Dendritic cell treated with granulocyte-macrophage colony-stimulating factor and Interleukin-4, amounts not matched to agents 40 ng/mL and 50 ng/mL, for 4 days (primary cell): ENCODE results near the gene TMEM25.
"Not testable (repeated sequence)": the region's sequence is repeated elsewhere in the genome, so short reads cannot be mapped to it uniquely, and the experiment has no call there.

Experiments
- H3K27ac Mint-ChIP-seq: one replicate; pipeline ENCODE4 v1.8.0; 2022; ENCODE audit warnings: mild to moderate bottlenecking, mixed read lengths
- H3K27me3 Mint-ChIP-seq: one replicate; pipeline ENCODE4 v1.8.0; 2022; ENCODE audit warnings: mild to moderate bottlenecking, mixed read lengths
- H3K36me3 Mint-ChIP-seq: one replicate; pipeline ENCODE4 v1.8.0; 2022; ENCODE audit warnings: low read depth, mixed read lengths
- H3K4me1 Mint-ChIP-seq: one replicate; pipeline ENCODE4 v1.8.0; 2022; ENCODE audit warnings: low read depth, mixed read lengths
- H3K4me3 Mint-ChIP-seq: one replicate; pipeline ENCODE4 v1.8.0; 2022; ENCODE audit warnings: mild to moderate bottlenecking, moderate library complexity, mixed read lengths
- H3K9me3 Mint-ChIP-seq: one replicate; pipeline ENCODE4 v1.8.0; 2022; ENCODE audit warnings: mixed read lengths
- intact Hi-C: fragments of 100-400 bp; cut with micrococcal nuclease; formaldehyde crosslinking; loops from one replicate; pipeline ENCODE4 v1.15.0; 2022

Gene TMEM25

DNA sequence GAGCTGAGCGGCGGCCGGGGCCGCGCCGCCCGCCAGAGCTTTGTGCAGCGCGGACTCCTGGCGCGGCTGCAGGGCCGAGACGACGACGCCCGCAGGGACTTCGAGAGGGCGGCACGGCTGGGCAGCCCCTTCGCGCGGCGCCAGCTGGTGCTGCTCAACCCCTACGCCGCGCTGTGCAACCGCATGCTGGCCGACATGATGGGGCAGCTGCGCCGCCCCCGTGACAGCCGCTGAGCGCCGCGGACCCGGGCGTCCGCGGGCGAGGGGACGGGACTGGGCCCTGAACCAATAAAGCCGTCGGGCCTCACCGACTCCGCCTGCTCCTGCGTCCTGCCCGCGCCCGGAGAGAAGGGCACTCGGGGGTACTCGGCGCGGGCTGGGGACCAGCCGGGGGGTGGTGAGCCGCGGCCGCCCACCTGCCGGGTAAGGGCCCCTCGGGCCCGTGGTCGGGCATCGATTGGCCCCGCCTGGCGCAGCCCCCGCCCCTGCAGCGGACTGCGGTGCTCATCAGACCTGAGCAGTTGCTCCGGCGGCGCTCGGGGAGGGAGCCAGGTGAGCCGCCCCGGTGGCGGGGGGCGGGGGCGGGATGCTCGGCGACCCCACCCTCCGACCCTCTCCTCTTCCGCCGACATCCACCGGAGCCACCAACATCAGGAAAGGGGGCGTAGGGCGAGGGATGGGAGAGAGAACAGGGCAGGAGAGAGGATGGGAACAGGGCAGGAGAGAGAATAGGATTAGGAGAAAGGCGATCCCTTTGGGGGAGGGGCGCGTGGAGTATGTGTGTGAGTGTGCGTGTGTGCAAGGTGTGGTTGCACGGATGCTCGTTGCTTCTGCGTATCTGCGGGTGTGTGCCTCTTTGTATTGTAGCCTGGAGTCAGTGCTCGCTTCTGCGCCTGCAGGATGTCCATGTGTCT is at the start of gene TMEM25:
TSS of gene TMEM25 (plus strand) at position 510 of the 914 bp plus-strand sequence. CDS start 610 bp downstream, outside the sequence.
- H3K27ac Mint-ChIP-seq: peak within 1 kb of the TSS; percentile 56
- H3K4me3 Mint-ChIP-seq: peak within 1 kb of the TSS; percentile 78
- H3K36me3 Mint-ChIP-seq: peaks cover 8% of the 10 kb centered on the region
- H3K9me3 Mint-ChIP-seq: no peaks in the 10 kb centered on the region
- intact Hi-C loops: no loop called here
- peaks cover 38% of the 10 kb centered on the region for H3K27me3 Mint-ChIP-seq
- peaks cover 32% of the 10 kb centered on the region for H3K4me1 Mint-ChIP-seq

DNA sequence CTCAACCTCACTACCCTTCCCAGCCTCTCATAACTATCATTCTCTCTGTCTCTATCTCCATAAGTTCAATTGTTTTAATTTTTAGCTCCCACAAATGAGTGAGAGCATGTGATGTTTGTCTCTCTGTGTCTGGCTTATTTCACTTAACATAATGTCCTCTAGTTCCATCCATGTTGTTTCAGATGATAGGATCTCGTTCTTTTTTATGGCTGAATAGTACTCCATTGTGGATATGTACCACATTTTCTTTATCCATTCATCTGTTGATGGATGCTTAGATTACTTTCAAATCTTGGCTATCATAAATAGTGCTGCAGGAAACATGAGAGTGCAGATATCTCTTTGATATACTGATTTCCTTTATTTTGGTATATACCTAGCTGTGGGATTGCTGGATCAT is 49.8 kb upstream of the TMEM25 start:
- not testable (repeated sequence) for H3K27ac Mint-ChIP-seq, H3K27me3 Mint-ChIP-seq, H3K4me3 Mint-ChIP-seq, H3K9me3 Mint-ChIP-seq, H3K4me1 Mint-ChIP-seq
- intact Hi-C loops: loop anchor here (10.0 kb wide), 2 partner anchors 46 to 326 kb away; partner anchors contain the start of genes KMT2A and SCN4B
- H3K36me3 Mint-ChIP-seq: peaks cover 95% of the 10 kb centered on the region

DNA sequence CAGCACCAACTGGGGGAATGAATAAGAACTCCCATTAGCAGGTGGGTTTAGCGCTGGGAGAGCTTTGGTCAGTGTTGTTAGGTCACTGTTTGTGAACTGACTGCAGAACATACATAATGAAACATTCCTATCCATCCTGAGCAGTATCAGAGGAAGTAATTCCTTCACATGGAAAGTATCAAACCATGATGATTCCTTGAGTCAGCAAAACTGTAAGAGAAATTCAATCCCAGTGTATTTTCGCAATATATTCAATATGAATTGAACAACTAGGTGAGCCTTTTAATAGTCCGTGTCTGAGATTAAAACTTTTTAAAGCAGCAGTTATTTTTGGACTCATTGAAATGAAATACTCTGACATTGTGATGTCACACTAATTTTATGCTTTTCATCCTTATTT is 46.6 kb upstream of the TMEM25 start:
- peaks cover 86% of the 10 kb centered on the region for H3K36me3 Mint-ChIP-seq
- H3K27me3 Mint-ChIP-seq: no peaks in the 10 kb centered on the region
- no peaks in the 10 kb centered on the region for H3K9me3 Mint-ChIP-seq
- intact Hi-C loops: loop anchor here (10.0 kb wide), 2 partner anchors 50 to 330 kb away; partner anchors contain the start of genes KMT2A and SCN4B
- H3K4me3 Mint-ChIP-seq: no peak overlapping the region
- H3K27ac Mint-ChIP-seq: no peak overlapping the region
- H3K4me1 Mint-ChIP-seq: no peaks in the 10 kb centered on the region

DNA sequence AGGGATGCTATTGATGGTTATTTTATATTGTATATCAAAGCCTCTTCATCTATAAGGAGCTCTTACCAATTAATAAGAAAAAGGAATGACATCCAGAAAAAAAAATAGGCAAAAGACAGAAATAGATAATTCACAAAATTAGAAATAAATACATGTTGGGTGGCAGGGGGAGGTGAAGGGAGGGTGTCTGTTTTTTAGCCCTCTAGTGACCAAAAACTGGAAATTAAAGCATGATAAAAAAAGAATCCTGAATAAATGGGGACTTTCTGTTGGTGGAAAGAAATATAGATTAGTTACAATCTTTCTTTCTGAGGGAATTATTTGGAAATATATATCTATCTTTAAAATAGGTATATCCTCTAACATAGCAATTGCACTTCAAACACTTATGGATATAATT is 45.7 kb upstream of the TMEM25 start:
- H3K4me3 Mint-ChIP-seq: no peak overlapping the region
- intact Hi-C loops: loop anchor here (10.0 kb wide), 2 partner anchors 50 to 330 kb away; partner anchors contain the start of genes KMT2A and SCN4B
- H3K4me1 Mint-ChIP-seq: no peaks in the 10 kb centered on the region
- H3K9me3 Mint-ChIP-seq: no peaks in the 10 kb centered on the region
- peaks cover 88% of the 10 kb centered on the region for H3K36me3 Mint-ChIP-seq
- no peaks in the 10 kb centered on the region for H3K27me3 Mint-ChIP-seq
- no peak overlapping the region for H3K27ac Mint-ChIP-seq

DNA sequence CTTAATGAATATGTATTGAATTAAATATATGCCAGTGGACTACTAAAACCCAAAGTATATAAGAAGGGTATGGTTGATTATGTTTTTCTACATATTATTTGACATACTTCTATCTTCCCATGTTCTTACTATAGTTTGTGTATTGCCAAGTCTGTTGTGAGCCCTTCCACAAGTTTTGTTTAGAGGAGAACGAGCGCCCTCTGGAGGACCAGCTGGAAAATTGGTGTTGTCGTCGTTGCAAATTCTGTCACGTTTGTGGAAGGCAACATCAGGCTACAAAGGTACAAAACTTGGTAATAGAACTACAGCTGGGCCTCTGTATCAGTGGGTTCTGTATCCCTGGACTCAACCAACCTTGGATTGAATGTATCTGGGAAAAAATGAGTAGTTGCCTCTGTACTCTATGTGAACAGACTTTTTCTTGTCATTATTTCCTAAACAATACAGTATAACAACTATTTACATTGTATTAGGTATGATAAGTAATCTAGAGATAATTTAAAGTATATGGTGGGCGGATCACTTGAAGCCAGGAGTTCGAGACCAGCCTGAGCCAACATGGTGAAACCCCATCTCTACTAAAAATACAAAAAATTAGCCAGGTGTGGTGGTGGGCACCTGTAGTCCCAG is 42.4 kb upstream of the TMEM25 start:
- peaks cover 81% of the 10 kb centered on the region for H3K36me3 Mint-ChIP-seq

DNA sequence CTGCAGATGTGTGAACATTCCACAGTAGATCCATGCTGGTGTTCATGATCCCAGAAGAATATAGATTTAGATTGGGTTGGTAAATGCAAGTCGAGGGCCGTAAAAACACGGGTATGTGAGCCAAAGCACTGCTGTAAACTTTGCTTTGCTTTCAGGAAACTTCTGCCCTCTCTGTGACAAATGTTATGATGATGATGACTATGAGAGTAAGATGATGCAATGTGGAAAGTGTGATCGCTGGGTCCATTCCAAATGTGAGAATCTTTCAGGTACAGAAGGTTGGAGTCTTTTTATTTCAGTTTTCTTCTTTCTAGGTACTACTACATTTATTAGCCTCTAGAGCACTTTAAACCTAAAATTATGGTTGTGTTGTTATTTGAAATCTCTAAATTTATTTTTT is 40.0 kb upstream of the TMEM25 start:
- Mint-ChIP-seq H3K36me3 (peaks cover 80% of the 10 kb centered on the region), H3K4me1 (no peaks in the 10 kb centered on the region), H3K27me3 (no peaks in the 10 kb centered on the region), H3K9me3 (no peaks in the 10 kb centered on the region), H3K4me3 (no peak overlapping the region), H3K27ac (no peak overlapping the region)
- intact Hi-C loops: no loop called here

More for the DNA sequence above, 42.4 kb upstream of the TMEM25 start:
- Mint-ChIP-seq H3K4me1 (no peaks in the 10 kb centered on the region), H3K4me3 (no peak overlapping the region), H3K9me3 (no peaks in the 10 kb centered on the region), H3K27me3 (no peaks in the 10 kb centered on the region), H3K27ac (no peak overlapping the region)
- intact Hi-C loops: loop anchor here (2.0 to 10.0 kb wide), 3 partner anchors 54 to 334 kb away; partner anchors contain the start of genes ATP5MG, KMT2A and SCN4B

DNA sequence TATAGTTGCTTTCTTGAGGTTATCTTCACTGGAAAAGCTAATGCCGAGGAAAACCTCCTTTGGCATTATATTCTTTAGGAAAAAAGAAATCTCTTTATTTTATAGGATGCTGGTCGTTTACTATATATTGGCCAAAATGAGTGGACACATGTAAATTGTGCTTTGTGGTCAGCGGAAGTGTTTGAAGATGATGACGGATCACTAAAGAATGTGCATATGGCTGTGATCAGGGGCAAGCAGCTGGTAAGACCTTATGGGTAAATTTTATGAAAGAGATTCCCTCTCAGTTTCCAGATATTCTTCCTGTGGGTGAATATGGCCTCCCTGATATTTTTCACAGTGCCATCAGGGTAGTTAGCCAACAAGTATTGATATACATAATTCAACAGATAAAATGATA is 33.2 kb upstream of the TMEM25 start:
- Mint-ChIP-seq H3K27ac (no peak overlapping the region), H3K36me3 (peaks cover 93% of the 10 kb centered on the region), H3K9me3 (no peaks in the 10 kb centered on the region), H3K27me3 (no peaks in the 10 kb centered on the region), H3K4me1 (no peaks in the 10 kb centered on the region), H3K4me3 (no peak overlapping the region)
- intact Hi-C loops: loop anchor here (5.0 kb wide), 1 partner anchor 116 kb away; no protein-coding TSS in a partner anchor

DNA sequence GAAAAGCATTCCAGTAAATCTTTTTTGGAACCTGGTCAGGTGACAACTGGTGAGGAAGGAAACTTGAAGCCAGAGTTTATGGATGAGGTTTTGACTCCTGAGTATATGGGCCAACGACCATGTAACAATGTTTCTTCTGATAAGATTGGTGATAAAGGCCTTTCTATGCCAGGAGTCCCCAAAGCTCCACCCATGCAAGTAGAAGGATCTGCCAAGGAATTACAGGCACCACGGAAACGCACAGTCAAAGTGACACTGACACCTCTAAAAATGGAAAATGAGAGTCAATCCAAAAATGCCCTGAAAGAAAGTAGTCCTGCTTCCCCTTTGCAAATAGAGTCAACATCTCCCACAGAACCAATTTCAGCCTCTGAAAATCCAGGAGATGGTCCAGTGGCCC is 27.8 kb upstream of the TMEM25 start:
- Mint-ChIP-seq H3K27ac (no peak overlapping the region), H3K27me3 (no peaks in the 10 kb centered on the region), H3K4me1 (no peaks in the 10 kb centered on the region), H3K4me3 (no peak overlapping the region), H3K9me3 (no peaks in the 10 kb centered on the region), H3K36me3 (peaks cover 96% of the 10 kb centered on the region)
- intact Hi-C loops: no loop called here

DNA sequence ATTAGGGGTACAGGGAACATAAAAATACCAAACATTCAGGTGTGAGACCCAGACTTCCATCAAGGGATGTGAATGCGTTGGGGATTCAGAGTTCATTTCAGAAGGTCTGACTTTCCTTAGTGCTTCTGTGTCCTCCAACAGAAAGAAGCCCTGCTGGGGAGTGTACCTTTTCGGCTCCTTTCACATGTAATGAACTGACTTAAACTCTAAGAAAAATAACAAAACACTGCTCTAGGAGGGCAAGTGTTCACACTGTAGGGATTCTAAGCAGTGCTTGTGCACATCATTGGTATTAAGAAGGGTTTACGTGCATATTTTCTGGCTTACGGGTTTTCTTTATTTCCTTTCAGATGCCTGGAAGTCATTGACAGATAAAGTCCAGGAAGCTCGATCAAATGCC is 19.4 kb upstream of the TMEM25 start:
- intact Hi-C loops: no loop called here
- Mint-ChIP-seq H3K27ac (no peak overlapping the region), H3K27me3 (no peaks in the 10 kb centered on the region), H3K9me3 (no peaks in the 10 kb centered on the region), H3K4me1 (no peaks in the 10 kb centered on the region), H3K4me3 (no peak overlapping the region), H3K36me3 (peaks cover 86% of the 10 kb centered on the region)

DNA sequence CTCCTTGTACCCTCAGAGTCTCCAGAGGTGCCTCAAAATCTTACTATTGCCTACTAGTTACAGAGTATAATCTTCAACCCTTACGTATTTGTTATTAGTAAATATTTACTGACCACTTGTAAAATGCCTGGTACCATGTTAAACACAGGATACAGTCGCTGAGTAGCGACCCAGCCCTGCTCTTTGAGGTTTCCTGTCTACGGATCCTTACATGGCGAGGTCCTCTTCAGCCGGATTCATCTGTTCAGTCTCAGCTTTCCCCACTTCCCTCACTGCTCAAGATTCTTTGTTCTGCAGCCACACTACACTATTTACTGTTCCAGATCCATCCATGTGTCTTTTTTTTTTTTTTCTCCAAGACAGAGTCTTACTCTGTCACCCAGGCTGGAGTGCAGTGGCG is 16.9 kb upstream of the TMEM25 start:
- no peaks in the 10 kb centered on the region for H3K9me3 Mint-ChIP-seq
- no peaks in the 10 kb centered on the region for H3K4me1 Mint-ChIP-seq
- no peak overlapping the region for H3K27ac Mint-ChIP-seq
- no peak overlapping the region for H3K4me3 Mint-ChIP-seq
- intact Hi-C loops: no loop called here
- H3K27me3 Mint-ChIP-seq: no peaks in the 10 kb centered on the region
- H3K36me3 Mint-ChIP-seq: peaks cover 85% of the 10 kb centered on the region

DNA sequence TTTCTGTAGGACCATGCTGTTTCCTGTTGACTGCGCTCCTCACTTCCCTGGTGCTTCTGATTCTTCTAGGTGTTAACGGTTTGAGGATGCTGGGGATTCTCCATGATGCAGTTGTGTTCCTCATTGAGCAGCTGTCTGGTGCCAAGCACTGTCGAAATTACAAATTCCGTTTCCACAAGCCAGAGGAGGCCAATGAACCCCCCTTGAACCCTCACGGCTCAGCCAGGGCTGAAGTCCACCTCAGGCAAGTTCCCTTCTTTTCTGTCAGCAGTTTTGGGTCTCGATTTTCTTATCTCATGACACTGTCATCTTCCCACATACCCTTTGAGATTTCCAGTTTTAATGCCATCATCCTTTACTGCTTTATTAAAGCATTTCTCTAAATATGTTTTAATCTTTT is 11.4 kb upstream of the TMEM25 start:
- Mint-ChIP-seq H3K27ac (no peak overlapping the region), H3K27me3 (no peaks in the 10 kb centered on the region), H3K36me3 (peaks cover 82% of the 10 kb centered on the region), H3K4me1 (peaks cover 23% of the 10 kb centered on the region), H3K4me3 (no peak overlapping the region), H3K9me3 (no peaks in the 10 kb centered on the region)
- intact Hi-C loops: no loop called here

DNA sequence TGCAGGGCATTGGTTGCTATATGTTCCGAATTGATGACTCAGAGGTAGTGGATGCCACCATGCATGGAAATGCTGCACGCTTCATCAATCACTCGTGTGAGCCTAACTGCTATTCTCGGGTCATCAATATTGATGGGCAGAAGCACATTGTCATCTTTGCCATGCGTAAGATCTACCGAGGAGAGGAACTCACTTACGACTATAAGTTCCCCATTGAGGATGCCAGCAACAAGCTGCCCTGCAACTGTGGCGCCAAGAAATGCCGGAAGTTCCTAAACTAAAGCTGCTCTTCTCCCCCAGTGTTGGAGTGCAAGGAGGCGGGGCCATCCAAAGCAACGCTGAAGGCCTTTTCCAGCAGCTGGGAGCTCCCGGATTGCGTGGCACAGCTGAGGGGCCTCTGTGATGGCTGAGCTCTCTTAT is 9.1 kb upstream of the TMEM25 start:
- Mint-ChIP-seq H3K27me3 (no peaks in the 10 kb centered on the region), H3K4me1 (peaks cover 39% of the 10 kb centered on the region), H3K4me3 (no peak overlapping the region), H3K27ac (no peak overlapping the region), H3K9me3 (no peaks in the 10 kb centered on the region), H3K36me3 (peaks cover 65% of the 10 kb centered on the region)
- intact Hi-C loops: no loop called here

DNA sequence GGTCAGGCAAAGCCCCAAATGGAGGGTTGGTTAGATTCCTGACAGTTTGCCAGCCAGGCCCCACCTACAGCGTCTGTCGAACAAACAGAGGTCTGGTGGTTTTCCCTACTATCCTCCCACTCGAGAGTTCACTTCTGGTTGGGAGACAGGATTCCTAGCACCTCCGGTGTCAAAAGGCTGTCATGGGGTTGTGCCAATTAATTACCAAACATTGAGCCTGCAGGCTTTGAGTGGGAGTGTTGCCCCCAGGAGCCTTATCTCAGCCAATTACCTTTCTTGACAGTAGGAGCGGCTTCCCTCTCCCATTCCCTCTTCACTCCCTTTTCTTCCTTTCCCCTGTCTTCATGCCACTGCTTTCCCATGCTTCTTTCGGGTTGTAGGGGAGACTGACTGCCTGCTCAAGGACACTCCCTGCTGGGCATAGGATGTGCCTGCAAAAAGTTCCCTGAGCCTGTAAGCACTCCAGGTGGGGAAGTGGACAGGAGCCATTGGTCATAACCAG is 8.4 kb upstream of the TMEM25 start:
- intact Hi-C loops: no loop called here
- Mint-ChIP-seq H3K27ac (no peak overlapping the region), H3K36me3 (peaks cover 64% of the 10 kb centered on the region)

DNA sequence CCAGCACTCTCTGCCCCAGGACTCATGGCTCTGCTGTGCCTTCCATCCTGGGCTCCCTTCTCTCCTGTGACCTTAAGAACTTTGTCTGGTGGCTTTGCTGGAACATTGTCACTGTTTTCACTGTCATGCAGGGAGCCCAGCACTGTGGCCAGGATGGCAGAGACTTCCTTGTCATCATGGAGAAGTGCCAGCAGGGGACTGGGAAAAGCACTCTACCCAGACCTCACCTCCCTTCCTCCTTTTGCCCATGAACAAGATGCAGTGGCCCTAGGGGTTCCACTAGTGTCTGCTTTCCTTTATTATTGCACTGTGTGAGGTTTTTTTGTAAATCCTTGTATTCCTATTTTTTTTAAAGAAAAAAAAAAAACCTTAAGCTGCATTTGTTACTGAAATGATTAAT is 6.6 kb upstream of the TMEM25 start:
- H3K9me3 Mint-ChIP-seq: no peaks in the 10 kb centered on the region
- H3K27me3 Mint-ChIP-seq: peaks cover 11% of the 10 kb centered on the region
- peaks cover 46% of the 10 kb centered on the region for H3K4me1 Mint-ChIP-seq
- intact Hi-C loops: loop anchor here (2.0 kb wide), 1 partner anchor 42 kb away; no protein-coding TSS in a partner anchor
- peaks cover 60% of the 10 kb centered on the region for H3K36me3 Mint-ChIP-seq
- peak overlapping the region; percentile 58 for H3K27ac Mint-ChIP-seq
- H3K4me3 Mint-ChIP-seq: no peak overlapping the region

More for the DNA sequence above, 8.4 kb upstream of the TMEM25 start:
- no peaks in the 10 kb centered on the region for H3K27me3 Mint-ChIP-seq
- no peak overlapping the region for H3K4me3 Mint-ChIP-seq
- no peaks in the 10 kb centered on the region for H3K9me3 Mint-ChIP-seq
- H3K4me1 Mint-ChIP-seq: peaks cover 46% of the 10 kb centered on the region
